OCI-LY7 (cell line): ENCODE data around the gene KCNAB3. TPM values are rescaled to one million over a fixed set of nuclear protein-coding genes. Genes with fewer than 3 reads are reported as not detected.

ENCODE experiments used
- BruUV-seq: library from RNA; stranded (reverse); fragments of 400-500 nt; replicated peaks from 2 replicates; lab custom pipeline; 2021; lab: Mats Ljungman, UMichigan
- CTCF ChIA-PET: fragments of 300-600 bp; sonication (Branson Sonifier 250); formaldehyde crosslinking; loops from one replicate; lab custom pipeline; 2022; ENCODE audit warnings: antibody characterized with exemption; ENCODE audit not compliant: unreplicated experiment; lab: Charles Lee
- POLR2A ChIA-PET: fragments of 300-600 bp; sonication (Branson Sonifier 250); formaldehyde crosslinking; loops from one replicate; lab custom pipeline; 2022; ENCODE audit warnings: antibody characterized with exemption; lab: Charles Lee
- DNase-seq: peaks from one replicate; pipeline ENCODE4 v3.0.0-alpha.2; 2015; ENCODE audit warnings: low spot score
- H2AFZ ChIP-seq: fragments of 200-600 bp; sonication (generic), shearing (Covaris generic); 2 replicates; pipeline ENCODE4 v1.6.1; 2014; ENCODE audit warnings: mild to moderate bottlenecking, antibody characterized with exemption, low read length, moderate library complexity
- H3K27ac ChIP-seq: fragments of 200-600 bp; sonication (generic); 2 replicates; pipeline ENCODE4 v1.5.1; 2014; ENCODE audit warnings: mixed run types, low read depth, mild to moderate bottlenecking, moderate library complexity, low read length, inconsistent platforms; ENCODE audit not compliant: poor library complexity, severe bottlenecking
- H3K36me3 ChIP-seq: fragments of 200-600 bp; sonication (generic); 2 replicates; pipeline ENCODE4 v1.6.1; 2014; ENCODE audit warnings: mild to moderate bottlenecking, antibody characterized with exemption, low read length, moderate library complexity, mixed read lengths; ENCODE audit not compliant: insufficient read depth
- H3K4me1 ChIP-seq: fragments of 200-600 bp; sonication (generic); 2 replicates; pipeline ENCODE4 v1.5.1; 2014; ENCODE audit warnings: mild to moderate bottlenecking, low read length; ENCODE audit not compliant: insufficient read depth, poor library complexity, severe bottlenecking
- H3K4me2 ChIP-seq: fragments of 200-600 bp; sonication (generic); 2 replicates; pipeline ENCODE4 v1.6.1; 2014; ENCODE audit warnings: mild to moderate bottlenecking, low read length
- H3K4me3 ChIP-seq: fragments of 200-600 bp; sonication (generic); 2 replicates; pipeline ENCODE4 v1.5.1; 2014; ENCODE audit warnings: mild to moderate bottlenecking, low read depth, low read length; ENCODE audit not compliant: poor library complexity, severe bottlenecking
- H3K79me2 ChIP-seq: fragments of 200-600 bp; sonication (generic); 2 replicates; pipeline ENCODE4 v1.6.1; 2016; ENCODE audit warnings: low read depth, mild to moderate bottlenecking, low read length, moderate library complexity, mixed read lengths; ENCODE audit not compliant: insufficient read depth
- H3K9me2 ChIP-seq: fragments of 200-600 bp; sonication (generic); 2 replicates; pipeline ENCODE4 v1.6.1; 2016; ENCODE audit warnings: mild to moderate bottlenecking, low read length, mixed read lengths; ENCODE audit not compliant: insufficient read depth
- H3K9me3 ChIP-seq: fragments of 200-600 bp; sonication (generic); 2 replicates; pipeline ENCODE4 v1.6.1; 2014; ENCODE audit warnings: mild to moderate bottlenecking, mixed run types, low read length, mixed read lengths
- H4K20me1 ChIP-seq: fragments of 200-600 bp; sonication (generic); 2 replicates; pipeline ENCODE4 v1.6.1; 2014; ENCODE audit warnings: mild to moderate bottlenecking, antibody characterized with exemption, low read length, moderate library complexity, mixed read lengths; ENCODE audit not compliant: insufficient read depth
- EZH2phosphoT487 ChIP-seq: fragments of 200-600 bp; sonication (generic); IDR thresholded peaks from 2 replicates; pipeline ENCODE4 v1.6.1; 2018; ENCODE audit warnings: low read depth, borderline replicate concordance, mild to moderate bottlenecking, mixed run types, antibody characterized with exemption, low read length, moderate library complexity, mixed read lengths
- intact Hi-C: fragments of 100-400 bp; cut with micrococcal nuclease; formaldehyde crosslinking; loops from one replicate; pipeline ENCODE4 v1.10.0; 2022; ENCODE audit not compliant: unreplicated experiment
- total RNA-seq, 2 experiments: library from RNA; depleted of rRNA in 1 of 2; stranded (reverse); fragments of >200 nt in 1 of 2; shearing (Covaris generic) in 1 of 2; gene quantifications; 2 replicates each; pipeline ENCODE4 v1.2.3, GENCODE V29; 2014 to 2022
- TF ChIP-seq, protein P1 (sequence below): fragments of 200-600 bp; sonication (generic); conservative IDR thresholded peaks from 2 replicates; pipeline ENCODE4 v1.5.1; 2014; ENCODE audit warnings: mild to moderate bottlenecking, antibody characterized with exemption, low read length, moderate library complexity, mixed read lengths

The KCNAB3 gene
- total RNA-seq, 2 experiments from 2014 or later: 4.3 to 14.3 TPM

DNA sequence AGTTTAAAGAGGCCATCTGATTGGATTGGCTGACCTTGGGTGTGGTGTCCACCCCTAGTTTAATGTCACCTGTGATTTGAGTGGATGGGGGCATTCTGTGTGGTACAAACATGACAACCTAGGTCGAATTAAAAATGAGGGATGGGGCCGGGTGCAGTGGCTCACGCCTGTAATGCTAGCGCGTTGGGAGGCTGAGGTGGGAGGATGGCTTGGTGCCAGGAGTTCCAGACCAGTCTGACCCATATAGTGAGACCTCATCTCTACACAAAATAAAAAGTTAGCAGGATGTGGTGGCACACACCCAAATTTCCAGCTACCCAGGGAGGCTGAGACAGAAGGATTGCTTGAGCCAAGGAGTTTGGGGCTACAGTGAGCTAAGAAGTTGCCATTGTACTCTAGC, 16.8 kb upstream of the KCNAB3 start:
- peaks cover 84% of the 10 kb centered on the region for H3K36me3 ChIP-seq
- ChIA-PET CTCF (no interaction called here), POLR2A (no interaction called here)

DNA sequence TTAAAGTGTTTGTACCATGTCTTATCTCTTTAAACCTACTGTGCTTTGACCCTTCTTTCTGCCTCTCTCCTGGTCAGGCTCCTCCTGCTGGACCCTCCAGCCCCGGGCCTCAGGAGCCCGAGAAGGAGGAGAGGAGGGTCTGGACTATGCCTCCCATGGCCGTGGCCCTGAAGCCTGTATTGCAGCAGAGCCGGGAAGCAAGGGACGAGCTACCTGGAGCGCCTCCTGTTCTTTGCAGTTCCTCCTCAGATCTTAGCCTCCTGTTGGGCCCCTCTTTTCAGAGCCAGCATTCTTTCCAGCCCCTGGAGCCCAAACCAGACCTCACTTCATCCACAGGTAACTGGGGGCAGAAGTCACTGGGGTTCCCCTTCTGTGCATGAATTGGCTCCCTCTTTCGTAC, 16.0 kb upstream of the KCNAB3 start:
- CTCF ChIA-PET: no interaction called here
- Histone ChIP-seq H3K4me1 (no peaks in the 10 kb centered on the region), H3K4me3 (no peak overlapping the region), H3K36me3 (peaks cover 91% of the 10 kb centered on the region), H3K27ac (no peak overlapping the region), H4K20me1 (no peaks in the 10 kb centered on the region), H3K4me2 (no peak overlapping the region), H3K79me2 (no peaks in the 10 kb centered on the region), H3K9me3 (no peaks in the 10 kb centered on the region), H2AFZ (no peak overlapping the region), H3K9me2 (no peaks in the 10 kb centered on the region)
- POLR2A ChIA-PET: no interaction called here
- intact Hi-C loops: no loop called here
- TF ChIP-seq EZH2phosphoT487: no peak
- TF ChIP-seq, protein P1, sequence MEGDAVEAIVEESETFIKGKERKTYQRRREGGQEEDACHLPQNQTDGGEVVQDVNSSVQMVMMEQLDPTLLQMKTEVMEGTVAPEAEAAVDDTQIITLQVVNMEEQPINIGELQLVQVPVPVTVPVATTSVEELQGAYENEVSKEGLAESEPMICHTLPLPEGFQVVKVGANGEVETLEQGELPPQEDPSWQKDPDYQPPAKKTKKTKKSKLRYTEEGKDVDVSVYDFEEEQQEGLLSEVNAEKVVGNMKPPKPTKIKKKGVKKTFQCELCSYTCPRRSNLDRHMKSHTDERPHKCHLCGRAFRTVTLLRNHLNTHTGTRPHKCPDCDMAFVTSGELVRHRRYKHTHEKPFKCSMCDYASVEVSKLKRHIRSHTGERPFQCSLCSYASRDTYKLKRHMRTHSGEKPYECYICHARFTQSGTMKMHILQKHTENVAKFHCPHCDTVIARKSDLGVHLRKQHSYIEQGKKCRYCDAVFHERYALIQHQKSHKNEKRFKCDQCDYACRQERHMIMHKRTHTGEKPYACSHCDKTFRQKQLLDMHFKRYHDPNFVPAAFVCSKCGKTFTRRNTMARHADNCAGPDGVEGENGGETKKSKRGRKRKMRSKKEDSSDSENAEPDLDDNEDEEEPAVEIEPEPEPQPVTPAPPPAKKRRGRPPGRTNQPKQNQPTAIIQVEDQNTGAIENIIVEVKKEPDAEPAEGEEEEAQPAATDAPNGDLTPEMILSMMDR: no peak
- no TSS peak for BruUV-seq
- DNase-seq: no peak

More for the DNA sequence above, 16.8 kb upstream of the KCNAB3 start:
- H3K79me2 ChIP-seq: no peaks in the 10 kb centered on the region
- intact Hi-C loops: no loop called here
- no peaks in the 10 kb centered on the region for H4K20me1 ChIP-seq
- no peak for TF ChIP-seq EZH2phosphoT487
- TF ChIP-seq, protein P1: no peak
- H3K4me3 ChIP-seq: no peak overlapping the region
- no peak overlapping the region for H3K27ac ChIP-seq
- DNase-seq: no peak
- H2AFZ ChIP-seq: no peak overlapping the region
- H3K9me2 ChIP-seq: no peaks in the 10 kb centered on the region
- H3K9me3 ChIP-seq: no peaks in the 10 kb centered on the region
- no peak overlapping the region for H3K4me2 ChIP-seq
- no peaks in the 10 kb centered on the region for H3K4me1 ChIP-seq
- no TSS peak for BruUV-seq

DNA sequence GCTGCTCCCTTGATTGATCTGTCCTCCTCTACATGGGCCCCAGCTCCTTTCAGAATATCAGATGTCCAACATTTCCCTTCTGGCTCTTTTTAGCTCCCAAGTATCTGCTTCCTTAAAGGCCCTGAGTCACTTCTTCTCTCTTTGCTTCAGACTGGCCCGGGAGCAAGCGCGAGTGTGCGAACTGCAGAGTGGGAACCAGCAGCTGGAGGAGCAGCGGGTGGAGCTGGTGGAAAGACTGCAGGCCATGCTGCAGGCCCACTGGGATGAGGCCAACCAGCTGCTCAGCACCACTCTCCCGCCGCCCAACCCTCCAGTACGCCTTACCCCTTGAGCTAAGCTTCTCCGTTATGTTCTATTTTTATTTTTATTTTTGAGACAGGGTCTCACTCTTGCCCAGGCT, 14.7 kb upstream of the KCNAB3 start:
- H3K27ac ChIP-seq: no peak overlapping the region
- intact Hi-C loops: no loop called here
- ChIA-PET CTCF (no interaction called here), POLR2A (no interaction called here)
- H2AFZ ChIP-seq: no peak overlapping the region
- peaks cover 91% of the 10 kb centered on the region for H3K36me3 ChIP-seq
- no peaks in the 10 kb centered on the region for H3K9me2 ChIP-seq
- no peak overlapping the region for H3K4me2 ChIP-seq
- TF ChIP-seq, protein P1: no peak
- TF ChIP-seq EZH2phosphoT487: no peak
- no peaks in the 10 kb centered on the region for H3K79me2 ChIP-seq
- BruUV-seq: no TSS peak
- no peak overlapping the region for H3K4me3 ChIP-seq
- no peaks in the 10 kb centered on the region for H4K20me1 ChIP-seq
- no peaks in the 10 kb centered on the region for H3K9me3 ChIP-seq
- H3K4me1 ChIP-seq: no peaks in the 10 kb centered on the region
- DNase-seq: no peak
